Mucosa of stomach (tissue), 1 donor: ENCODE measurements around the gene ZNF628.

ENCODE experiments used
- H3K27me3 ChIP-seq: one replicate; pipeline ENCODE4 v1.7.0; 2013; ENCODE audit warnings: mild to moderate bottlenecking, low read length; ENCODE audit not compliant: control insufficient read depth, insufficient read depth
- H3K36me3 ChIP-seq: one replicate; pipeline ENCODE4 v1.7.0; 2013; ENCODE audit warnings: low read length; ENCODE audit not compliant: control insufficient read depth, insufficient read depth
- H3K4me1 ChIP-seq: one replicate; pipeline ENCODE4 v1.7.0; 2013; ENCODE audit warnings: mild to moderate bottlenecking, low read length; ENCODE audit not compliant: control insufficient read depth, insufficient read depth
- H3K4me3 ChIP-seq: one replicate; pipeline ENCODE4 v1.7.0; 2013; ENCODE audit warnings: low read length
- H3K9ac ChIP-seq: one replicate; pipeline ENCODE4 v1.7.0; 2013; ENCODE audit warnings: mild to moderate bottlenecking, low read length, moderate library complexity
- H3K9me3 ChIP-seq: one replicate; pipeline ENCODE4 v1.7.0; 2013; ENCODE audit warnings: mild to moderate bottlenecking, low read length, moderate library complexity; ENCODE audit not compliant: control insufficient read depth
- donor health status: Pancreatic carcinoma.

Gene ZNF628

DNA sequence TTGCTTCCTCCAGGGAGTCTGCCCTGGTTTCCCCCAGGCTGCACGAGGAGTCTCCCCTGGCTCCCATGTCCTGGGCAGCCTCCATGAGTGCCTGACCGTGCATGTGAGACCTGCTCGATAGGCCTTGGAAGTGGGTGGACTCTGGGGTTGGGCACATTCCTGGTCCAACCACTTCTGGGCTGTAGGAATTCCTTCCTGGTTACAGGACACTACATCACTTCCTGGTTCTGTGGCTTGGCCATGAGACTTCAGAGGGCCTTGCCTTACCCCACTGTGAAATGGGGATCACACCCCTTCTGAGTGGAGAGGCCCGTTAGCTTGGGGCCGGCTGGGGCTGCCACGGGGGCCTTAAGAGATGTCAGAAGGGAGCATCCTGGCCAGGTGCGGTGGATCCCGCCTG is 4.0 kb upstream of the ZNF628 start:
- H3K36me3 ChIP-seq, result no peaks in the 10 kb centered on the region
- no peak overlapping the region for H3K4me3 ChIP-seq
- H3K9ac ChIP-seq, result no peak overlapping the region
- H3K9me3 ChIP-seq, result no peaks in the 10 kb centered on the region
- no peaks in the 10 kb centered on the region for H3K27me3 ChIP-seq
- H3K4me1 ChIP-seq, result peaks cover 20% of the 10 kb centered on the region

DNA sequence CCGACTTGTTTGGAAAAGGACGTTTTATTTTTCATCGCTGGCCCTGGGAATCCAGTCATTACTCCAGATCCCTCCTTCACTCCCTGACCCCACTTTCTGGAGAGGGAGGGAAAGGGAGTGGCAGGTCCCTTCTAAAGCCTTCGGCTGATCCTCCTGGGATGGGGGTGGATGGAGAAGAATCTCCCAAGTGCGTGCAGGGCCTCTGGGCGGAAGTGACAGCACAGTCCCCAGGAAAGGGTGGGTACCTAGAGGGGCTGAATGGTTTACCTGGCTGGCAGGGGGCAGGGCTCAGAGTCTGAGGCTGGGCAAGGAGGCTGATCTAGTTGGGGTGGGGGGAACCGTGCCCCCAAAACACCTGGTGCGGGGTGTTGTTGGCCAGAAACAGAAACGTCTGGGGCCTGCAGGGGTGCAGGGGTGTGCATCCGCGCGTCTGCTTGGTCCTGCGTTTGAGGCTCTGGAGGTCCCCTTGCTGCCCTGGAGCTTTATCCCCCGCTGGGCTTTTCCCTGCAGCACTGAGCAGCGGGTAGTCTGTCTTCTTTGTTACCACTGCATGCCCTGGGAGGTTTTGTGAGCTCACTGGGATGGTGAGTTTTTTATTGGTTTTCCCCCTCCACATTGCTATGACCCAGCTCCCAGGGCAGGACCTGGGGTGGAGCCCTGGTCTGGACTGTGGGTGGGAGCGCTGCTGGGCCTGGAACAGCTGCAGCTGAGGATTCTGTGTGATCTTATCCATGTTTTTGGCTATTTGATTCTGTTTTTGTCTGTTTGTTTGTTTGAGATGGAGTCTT is 3.0 kb upstream of the ZNF628 start:
- Histone ChIP-seq H3K36me3 (no peaks in the 10 kb centered on the region), H3K9ac (no peak overlapping the region)

DNA sequence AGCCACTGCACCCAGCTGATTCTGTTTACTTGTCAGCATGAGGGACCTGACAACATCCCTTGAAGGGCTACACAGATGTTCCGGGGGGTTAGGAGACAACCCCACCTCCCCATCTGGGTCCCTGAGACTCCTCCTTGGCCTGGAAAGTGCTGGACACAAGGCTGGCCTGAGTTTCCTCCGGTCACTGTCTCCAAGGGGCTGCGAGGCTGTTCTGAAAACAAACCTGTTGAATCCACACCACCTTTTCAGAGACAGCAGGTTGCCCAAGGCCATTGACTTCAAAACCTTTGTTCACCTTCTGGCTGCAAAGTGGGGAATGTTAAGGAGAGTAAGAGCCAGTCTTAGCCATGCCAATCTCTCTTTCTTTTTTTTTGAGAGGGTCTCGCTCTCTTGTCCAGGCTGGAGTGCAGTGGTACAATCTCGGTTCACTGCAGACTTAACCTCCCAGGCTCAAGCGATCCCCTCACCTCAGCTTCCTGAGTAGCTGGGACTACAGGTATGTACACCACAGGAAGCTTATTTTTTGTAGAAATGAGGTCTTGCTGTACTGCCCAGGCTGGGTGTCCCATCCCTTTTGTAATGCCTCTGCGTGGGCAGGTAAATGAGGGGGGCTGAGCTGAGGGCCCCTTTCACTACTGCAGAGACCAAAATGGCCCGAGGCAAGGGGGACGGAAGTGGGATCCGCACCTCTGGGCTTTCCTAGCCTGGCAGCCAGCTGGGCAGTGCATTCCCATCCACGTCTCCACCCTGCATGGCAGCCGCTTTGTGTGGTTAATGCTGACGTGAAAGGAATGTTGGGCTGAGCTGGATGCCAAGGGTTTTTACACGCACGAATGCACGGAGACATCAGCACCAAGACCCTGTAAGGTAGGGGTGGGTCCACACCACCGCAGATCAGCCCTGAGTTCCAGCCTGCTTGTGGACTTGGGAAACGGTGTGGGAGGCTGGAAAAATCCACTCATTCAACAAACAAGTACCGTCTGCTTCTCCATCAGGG is 1.9 kb upstream of the ZNF628 start:
- H3K4me3 ChIP-seq, result no peak overlapping the region
- H3K9me3 ChIP-seq, result no peaks in the 10 kb centered on the region
- peaks cover 12% of the 10 kb centered on the region for H3K4me1 ChIP-seq
- H3K9ac ChIP-seq, result no peak overlapping the region
- H3K36me3 ChIP-seq, result no peaks in the 10 kb centered on the region
- H3K27me3 ChIP-seq, result no peaks in the 10 kb centered on the region

More for the DNA sequence above, 3.0 kb upstream of the ZNF628 start:
- H3K4me3 ChIP-seq, result no peak overlapping the region
- H3K27me3 ChIP-seq, result no peaks in the 10 kb centered on the region
- H3K4me1 ChIP-seq, result peaks cover 12% of the 10 kb centered on the region
- H3K9me3 ChIP-seq, result no peaks in the 10 kb centered on the region

DNA sequence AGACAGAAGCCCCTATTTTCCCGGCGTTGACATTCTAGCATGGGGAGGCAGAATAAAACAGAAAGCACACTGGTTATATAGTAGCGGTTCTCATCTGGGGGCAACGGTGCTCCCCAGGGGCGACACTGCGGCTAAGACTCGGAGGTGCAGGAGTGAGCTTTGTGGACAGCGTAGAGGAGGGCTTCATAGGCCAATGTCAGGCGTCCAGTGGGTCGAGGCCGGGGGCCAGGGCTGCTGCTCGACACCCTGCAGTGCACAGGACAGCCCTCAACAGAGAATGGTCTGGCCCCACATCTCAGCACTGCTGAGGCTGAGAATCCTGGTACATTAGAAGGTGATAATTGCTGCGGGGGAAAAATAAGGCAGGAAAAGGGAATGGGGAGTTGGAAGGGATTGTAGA is 1.5 kb downstream of the ZNF628 start:
- Histone ChIP-seq H3K4me1 (peaks cover 7% of the 10 kb centered on the region), H3K4me3 (no peak overlapping the region), H3K9me3 (no peaks in the 10 kb centered on the region), H3K27me3 (no peaks in the 10 kb centered on the region), H3K9ac (no peak overlapping the region), H3K36me3 (no peaks in the 10 kb centered on the region)

DNA sequence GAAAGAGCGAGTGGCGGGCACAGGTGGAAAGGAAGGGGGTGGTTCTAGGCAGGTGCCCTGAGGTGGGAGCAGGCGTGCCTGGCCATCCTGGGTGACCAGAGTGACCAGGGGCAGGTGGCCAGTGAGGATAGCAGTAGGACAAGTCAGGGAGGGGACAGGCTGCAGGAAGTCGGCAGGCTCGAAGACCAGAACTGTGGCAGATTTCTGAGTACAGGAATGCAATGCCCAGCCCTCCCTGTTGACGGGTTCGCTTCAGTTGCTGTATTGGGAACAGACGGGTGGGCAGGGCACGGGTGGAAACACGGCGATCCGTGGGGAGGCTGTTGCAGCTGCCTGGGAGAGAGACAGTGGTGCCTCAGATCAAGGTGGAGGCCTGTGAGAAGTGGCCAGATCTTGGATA is 1.9 kb downstream of the ZNF628 start:
- H3K4me1 ChIP-seq, result peaks cover 7% of the 10 kb centered on the region
- H3K4me3 ChIP-seq, result no peak overlapping the region
- H3K9ac ChIP-seq, result no peak overlapping the region
- no peaks in the 10 kb centered on the region for H3K27me3 ChIP-seq
- H3K9me3 ChIP-seq, result no peaks in the 10 kb centered on the region
- H3K36me3 ChIP-seq, result no peaks in the 10 kb centered on the region

DNA sequence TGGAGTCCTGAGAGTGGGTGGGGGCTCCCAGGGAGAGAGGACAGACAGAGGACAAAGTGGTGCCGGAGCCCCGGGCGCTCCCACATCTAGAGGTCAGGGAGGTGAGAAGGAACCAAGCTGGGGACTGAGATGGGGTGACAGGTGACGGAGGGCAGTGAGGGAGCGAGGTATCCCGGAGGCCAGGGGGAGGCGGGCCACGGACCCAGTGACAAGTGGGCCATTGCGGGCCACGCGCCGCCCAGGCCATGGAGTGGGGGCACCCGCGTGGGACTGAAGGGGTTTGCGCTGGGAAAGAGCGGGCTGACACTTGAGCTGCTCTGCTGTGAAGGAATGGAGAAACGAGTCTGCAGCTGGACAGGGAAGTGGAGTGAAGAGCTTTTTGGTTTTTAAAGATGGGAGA is 2.6 kb downstream of the ZNF628 start:
- Histone ChIP-seq H3K4me3 (no peak overlapping the region), H3K9me3 (no peaks in the 10 kb centered on the region), H3K27me3 (no peaks in the 10 kb centered on the region), H3K4me1 (peaks cover 9% of the 10 kb centered on the region), H3K36me3 (no peaks in the 10 kb centered on the region), H3K9ac (no peak overlapping the region)

DNA sequence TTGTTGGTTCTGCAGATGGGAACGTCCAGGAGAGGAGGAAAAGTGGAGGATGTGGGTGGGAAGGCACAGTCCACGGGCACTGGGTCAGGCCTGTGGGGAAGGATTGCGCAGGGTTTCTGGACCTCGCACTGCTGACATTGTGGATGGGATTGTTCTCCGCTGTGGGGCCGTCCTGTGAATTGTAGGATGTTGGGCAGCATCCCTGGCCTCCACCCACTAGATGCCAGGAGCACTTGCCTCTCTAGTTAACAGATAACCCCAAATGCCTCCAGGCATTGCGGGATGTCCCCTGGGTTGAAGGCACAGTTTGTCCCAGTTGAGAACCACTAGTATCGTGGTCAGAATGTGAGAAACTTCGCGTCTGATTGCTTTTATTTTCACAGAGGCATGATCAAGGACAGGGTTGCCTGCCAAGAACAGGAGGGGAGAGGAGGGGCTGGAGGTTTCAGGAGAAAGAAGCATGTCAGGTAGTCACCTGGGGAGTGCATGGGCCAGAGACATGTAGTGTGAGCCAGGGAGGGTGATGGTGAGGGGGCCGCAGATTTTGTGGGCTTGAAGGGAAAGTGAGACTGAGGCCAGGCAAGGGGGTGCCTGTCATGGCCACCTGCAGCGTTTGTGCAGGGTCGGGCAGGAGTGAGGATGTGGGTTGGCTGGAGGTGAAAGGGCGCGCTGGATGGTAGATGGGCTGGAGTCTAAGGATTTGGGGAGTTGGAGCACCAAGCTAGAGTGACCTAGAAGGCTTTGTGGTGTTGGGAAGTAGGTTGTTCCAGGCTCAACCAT is 3.2 kb downstream of the ZNF628 start:
- Histone ChIP-seq H3K9ac (no peak overlapping the region), H3K4me3 (no peak overlapping the region), H3K36me3 (no peaks in the 10 kb centered on the region), H3K9me3 (no peaks in the 10 kb centered on the region), H3K27me3 (no peaks in the 10 kb centered on the region), H3K4me1 (peaks cover 15% of the 10 kb centered on the region)

DNA sequence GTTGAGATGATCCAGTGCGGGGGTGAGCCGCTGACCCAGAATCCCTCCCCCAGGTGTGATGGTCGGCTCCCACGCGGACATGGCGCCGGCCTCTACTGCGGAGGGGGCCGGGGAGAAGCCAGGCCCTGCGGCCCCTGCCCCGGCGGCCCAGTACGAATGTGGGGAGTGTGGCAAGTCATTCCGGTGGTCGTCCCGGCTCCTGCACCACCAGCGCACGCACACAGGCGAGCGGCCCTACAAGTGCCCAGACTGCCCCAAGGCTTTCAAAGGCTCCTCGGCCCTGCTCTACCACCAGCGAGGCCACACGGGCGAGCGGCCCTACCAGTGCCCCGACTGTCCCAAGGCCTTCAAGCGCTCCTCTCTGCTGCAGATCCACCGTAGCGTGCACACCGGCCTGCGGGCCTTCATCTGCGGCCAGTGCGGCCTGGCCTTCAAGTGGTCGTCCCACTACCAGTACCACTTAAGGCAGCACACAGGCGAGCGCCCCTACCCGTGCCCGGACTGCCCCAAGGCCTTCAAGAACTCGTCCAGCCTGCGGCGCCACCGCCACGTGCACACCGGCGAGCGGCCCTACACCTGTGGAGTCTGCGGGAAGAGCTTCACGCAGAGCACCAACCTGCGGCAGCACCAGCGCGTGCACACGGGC is 4.9 kb downstream of the ZNF628 start:
- no peak overlapping the region for H3K4me3 ChIP-seq
- H3K9me3 ChIP-seq, result no peaks in the 10 kb centered on the region
- H3K36me3 ChIP-seq, result no peaks in the 10 kb centered on the region
- no peaks in the 10 kb centered on the region for H3K27me3 ChIP-seq
- peaks cover 16% of the 10 kb centered on the region for H3K4me1 ChIP-seq
- no peak overlapping the region for H3K9ac ChIP-seq

DNA sequence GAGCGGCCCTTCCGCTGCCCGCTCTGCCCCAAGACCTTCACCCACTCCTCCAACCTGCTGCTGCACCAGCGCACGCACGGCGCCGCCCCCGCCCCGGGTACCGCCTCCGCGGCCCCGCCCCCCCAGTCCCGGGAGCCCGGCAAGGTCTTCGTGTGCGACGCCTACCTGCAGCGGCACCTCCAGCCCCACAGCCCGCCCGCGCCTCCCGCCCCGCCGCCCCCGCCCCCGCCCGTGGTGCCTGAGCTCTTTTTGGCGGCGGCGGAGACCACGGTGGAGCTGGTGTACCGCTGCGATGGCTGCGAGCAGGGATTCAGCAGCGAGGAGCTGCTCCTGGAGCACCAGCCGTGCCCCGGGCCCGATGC is 5.4 kb downstream of the ZNF628 start:
- H3K4me3 ChIP-seq, result no peak overlapping the region
- no peaks in the 10 kb centered on the region for H3K27me3 ChIP-seq
- H3K9me3 ChIP-seq, result no peaks in the 10 kb centered on the region
- peaks cover 17% of the 10 kb centered on the region for H3K4me1 ChIP-seq
- H3K36me3 ChIP-seq, result no peaks in the 10 kb centered on the region
- H3K9ac ChIP-seq, result no peak overlapping the region

DNA sequence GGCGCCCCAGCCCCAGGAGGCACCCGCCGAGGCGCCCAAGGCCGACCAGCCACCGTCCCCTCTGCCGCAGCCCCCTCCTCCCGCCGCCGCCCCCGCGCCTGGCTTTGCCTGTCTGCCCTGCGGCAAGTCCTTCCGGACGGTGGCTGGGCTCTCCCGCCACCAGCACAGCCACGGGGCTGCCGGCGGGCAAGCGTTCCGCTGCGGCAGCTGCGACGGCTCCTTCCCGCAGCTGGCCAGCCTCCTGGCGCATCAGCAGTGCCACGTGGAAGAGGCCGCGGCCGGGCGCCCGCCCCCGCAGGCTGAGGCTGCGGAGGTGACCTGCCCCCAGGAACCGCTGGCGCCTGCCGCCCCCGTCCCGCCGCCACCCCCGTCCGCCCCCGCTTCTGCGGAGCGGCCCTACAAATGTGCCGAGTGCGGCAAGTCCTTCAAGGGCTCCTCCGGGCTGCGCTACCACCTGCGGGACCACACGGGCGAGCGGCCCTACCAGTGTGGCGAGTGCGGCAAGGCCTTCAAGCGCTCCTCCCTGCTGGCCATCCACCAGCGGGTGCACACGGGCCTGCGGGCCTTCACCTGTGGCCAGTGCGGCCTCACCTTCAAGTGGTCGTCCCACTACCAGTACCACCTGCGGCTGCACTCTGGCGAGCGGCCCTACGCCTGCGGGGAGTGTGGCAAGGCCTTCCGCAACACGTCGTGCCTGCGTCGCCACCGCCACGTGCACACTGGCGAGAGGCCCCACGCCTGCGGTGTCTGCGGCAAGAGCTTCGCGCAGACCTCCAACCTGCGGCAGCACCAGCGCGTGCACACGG is 5.9 kb downstream of the ZNF628 start:
- Histone ChIP-seq H3K4me1 (peaks cover 23% of the 10 kb centered on the region), H3K27me3 (no peaks in the 10 kb centered on the region), H3K4me3 (no peak overlapping the region), H3K9me3 (no peaks in the 10 kb centered on the region), H3K36me3 (no peaks in the 10 kb centered on the region), H3K9ac (no peak overlapping the region)
